ENCODE results near the gene PNKP. TPM values are rescaled to one million over a fixed set of nuclear protein-coding genes. Genes with fewer than 3 reads are reported as not detected.
A peak's percentile ranks its signal among the peaks of the same experiment; 100 is the strongest.

The PNKP gene
- total and polyA plus RNA-seq, 10 of the 15 experiments (the other 5 are each of a cell fraction or from before 2014, with no cell fraction given), result 2.9 to 82.3 (median 33.2) TPM

GRCh38 chr19:49850487-49851342 is 16.7 kb downstream of the PNKP start, which contains the start of gene PTOV1 (continued):
- TF ChIP-seq CBX3 (IDR thresholded peaks at IDR 0.05; ENCODE audit: borderline replicate concordance, low read depth) (no peak), ATF7 (IDR thresholded peaks at IDR 0.05; ENCODE audit: low read depth) (peak; percentile 95), HSF1 (IDR thresholded peaks at IDR 0.05; ENCODE audit: low read depth, low read length) (no peak), POU2F2 (IDR thresholded peaks at IDR 0.05; ENCODE audit: borderline replicate concordance, low read depth, low read length) (no peak), NFYB (IDR thresholded peaks at IDR 0.05; ENCODE audit: insufficient read depth, low read depth, low read length) (no peak)

- ATAC-seq, result no peak
- TF ChIP-seq CREM (IDR thresholded peaks at IDR 0.05; ENCODE audit: low read depth) (no peak), ZBTB40 (IDR thresholded peaks at IDR 0.05; ENCODE audit: borderline replicate concordance) (no peak), GATAD2B (conservative IDR thresholded peaks at IDR 0.05; ENCODE audit: low read depth) (no peak), MTA3 (IDR thresholded peaks at IDR 0.05; ENCODE audit: borderline replicate concordance, low read length) (no peak), FOXK2 (IDR thresholded peaks at IDR 0.05) (no peak), NFYB (IDR thresholded peaks at IDR 0.05; ENCODE audit: insufficient read depth, low read depth, low read length) (no peak), STAT3 (IDR thresholded peaks at IDR 0.05; ENCODE audit: low read depth, low read length) (no peak), SRF (IDR thresholded peaks at IDR 0.05; ENCODE audit: low read depth in 2 of 2, low read length in 2 of 2) (no peak), POLR2A (IDR thresholded peaks at IDR 0.05; ENCODE audit: low read depth, low read length) (no peak), ETV6 (conservative IDR thresholded peaks at IDR 0.05 in 1 of 2, IDR thresholded peaks at IDR 0.05 in 1 of 2; ENCODE audit: borderline replicate concordance in 1 of 2, low read depth in 1 of 2) (no peak), FOXM1 (IDR thresholded peaks at IDR 0.05; ENCODE audit: low read depth, low read length) (no peak), RCOR1 (conservative IDR thresholded peaks at IDR 0.05; ENCODE audit: low read depth, low read length) (no peak)
Measured at GRCh38 chr19:49850221-49850486, 17.2 kb downstream of the PNKP start.

More at GRCh38 chr19:49850221-49850486, 17.2 kb downstream of the PNKP start:
- Histone ChIP-seq H3K4me3 (peak overlapping the region; percentile 71; the same call in 1 of the 2 replicates), H3K9me3 (replicated peaks; ENCODE audit: control insufficient read depth, insufficient read depth, low read length) (peaks cover 5% of the 10 kb centered on the region; the same call in 2 of the 3 replicates), H3K27ac (ENCODE audit: control insufficient read depth, insufficient read depth) (no peak overlapping the region), H3K27me3 (replicated peaks in 1 of 2; ENCODE audit: control insufficient read depth in 2 of 2, insufficient read depth in 2 of 2, low read length in 1 of 2) (no peaks in the 10 kb centered on the region), H3K9ac (ENCODE audit: control insufficient read depth, insufficient read depth, low read length) (no peak overlapping the region), H3K79me2 (ENCODE audit: control insufficient read depth, insufficient read depth, low read length) (peaks cover 6% of the 10 kb centered on the region), H3K36me3 (ENCODE audit: control insufficient read depth in 2 of 2, insufficient read depth in 2 of 2, low read length in 1 of 2) (peaks cover 0 to 1% of the 10 kb centered on the region in 2 experiments; a peak in 1 of 4 replicates), H3K4me2 (ENCODE audit: control insufficient read depth, insufficient read depth) (peak overlapping the region; percentile 64), H4K20me1 (ENCODE audit: control insufficient read depth, insufficient read depth) (no peaks in the 10 kb centered on the region), H3K4me1 (ENCODE audit: control insufficient read depth, insufficient read depth, low read length) (peaks cover 26% of the 10 kb centered on the region), H2AFZ (ENCODE audit: control insufficient read depth, low read depth, low read length) (peak overlapping the region; percentile 35; the same call in 1 of the 2 replicates)
- no TSS peak for BruUV-seq (replicated peaks)
- no peak for DNase-seq (ENCODE audit: low read depth, low spot score)
- ChIA-PET CTCF (interaction anchor here (0.7 to 2.1 kb wide), 4 partner anchors 13 to 62 kb away, joined by 3 to 6 read pairs (median 4); partner anchors contain the start of gene PNKP), SMC1A (ENCODE audit: uncharacterized antibody, unreplicated experiment) (interaction anchor here (0.8 to 1.8 kb wide), 5 partner anchors 19 to 84 kb away, joined by 3 to 5 read pairs (median 4); partner anchors contain the start of gene MED25), RAD21 (ENCODE audit: unreplicated experiment) (interaction anchor here (0.9 to 1.5 kb wide), 5 partner anchors 14 to 38 kb away, joined by 3 to 9 read pairs (median 4); partner anchors contain the start of genes FUZ and PNKP), POLR2A (interaction anchor here (0.6 to 2.4 kb wide), 11 partner anchors 17 to 210 kb away, joined by 3 to 25 read pairs (median 4); partner anchors contain the start of genes AKT1S1, FUZ, MED25 and RRAS)
- intact Hi-C loops (cut with micrococcal nuclease; ENCODE audit: unreplicated experiment) (loop anchor here (2.0 kb wide), 2 partner anchors 27 to 37 kb away; partner anchors contain the start of genes AKT1S1, FUZ and TBC1D17), in situ Hi-C loops (cut with MboI) (no loop called here)
- 77% methylated on average over 12 of the region's 12 CpGs for WGBS (ENCODE audit: insufficient coverage, insufficient replicate concordance, low lambda C conversion rate, missing lambda C conversion rate)
- FAIRE-seq, result no peak
